ENCODE data around the gene DHX16. TPM values are rescaled to one million over a fixed set of nuclear protein-coding genes. Genes with fewer than 3 reads are reported as not detected.

Gene DHX16
- total and polyA plus RNA-seq, 9 of the 15 experiments (the other 6 are each of a cell fraction or from before 2014, with no cell fraction given) = 14.6 to 66.1 (median 47.5) TPM

DNA sequence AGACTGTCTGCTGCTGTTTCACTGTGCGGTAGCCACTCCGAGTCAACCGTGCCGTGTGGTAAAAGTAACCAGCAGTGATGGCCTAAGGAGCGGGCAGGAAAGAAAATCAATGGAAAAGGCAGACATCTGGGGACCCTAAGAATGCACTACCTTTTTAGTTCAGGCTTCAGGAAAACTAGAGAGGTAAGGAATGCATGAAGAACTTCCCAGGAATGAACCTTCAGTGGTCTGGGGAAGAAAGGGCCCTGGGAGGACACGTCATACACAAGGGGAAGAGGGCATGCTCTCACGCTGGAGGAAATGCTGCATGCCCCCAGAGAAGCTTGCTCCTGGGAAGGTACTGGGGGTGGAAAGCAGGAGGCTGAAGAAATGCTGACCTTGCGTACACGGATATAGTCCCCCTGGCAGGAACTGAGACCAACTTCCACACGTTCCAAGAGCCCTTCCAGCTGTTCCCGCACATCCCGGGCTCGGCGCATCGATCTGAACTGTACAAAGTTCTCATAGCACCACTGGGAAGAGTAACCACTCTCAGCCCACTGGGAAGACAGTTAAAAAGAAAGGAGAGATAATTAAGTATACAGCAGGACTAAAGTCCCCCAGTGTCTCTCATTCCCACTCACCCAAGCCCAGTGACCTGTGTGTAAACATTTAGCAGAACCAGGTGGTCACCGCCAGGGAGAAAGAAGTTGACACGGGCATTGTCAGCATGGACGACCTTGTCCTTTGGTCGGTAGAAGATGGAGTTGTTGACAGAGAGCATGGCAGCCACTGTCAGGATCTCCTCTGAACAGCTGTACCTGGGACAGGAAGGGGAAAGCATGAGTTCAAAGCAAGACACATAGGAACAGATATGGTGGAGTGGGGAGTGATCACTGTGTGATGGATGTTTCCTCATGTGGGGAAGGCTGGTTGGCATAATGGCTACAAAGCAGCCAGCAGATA lies 17.7 kb downstream of the DHX16 start:
- no peak for ATAC-seq
- peak; percentile 74 for TF ChIP-seq MAFK (IDR thresholded peaks at IDR 0.05; ENCODE audit: low read length)
- TF ChIP-seq C11orf30 (IDR thresholded peaks at IDR 0.05; ENCODE audit: low read depth) = peak; percentile 52
- TF ChIP-seq, protein P1, sequence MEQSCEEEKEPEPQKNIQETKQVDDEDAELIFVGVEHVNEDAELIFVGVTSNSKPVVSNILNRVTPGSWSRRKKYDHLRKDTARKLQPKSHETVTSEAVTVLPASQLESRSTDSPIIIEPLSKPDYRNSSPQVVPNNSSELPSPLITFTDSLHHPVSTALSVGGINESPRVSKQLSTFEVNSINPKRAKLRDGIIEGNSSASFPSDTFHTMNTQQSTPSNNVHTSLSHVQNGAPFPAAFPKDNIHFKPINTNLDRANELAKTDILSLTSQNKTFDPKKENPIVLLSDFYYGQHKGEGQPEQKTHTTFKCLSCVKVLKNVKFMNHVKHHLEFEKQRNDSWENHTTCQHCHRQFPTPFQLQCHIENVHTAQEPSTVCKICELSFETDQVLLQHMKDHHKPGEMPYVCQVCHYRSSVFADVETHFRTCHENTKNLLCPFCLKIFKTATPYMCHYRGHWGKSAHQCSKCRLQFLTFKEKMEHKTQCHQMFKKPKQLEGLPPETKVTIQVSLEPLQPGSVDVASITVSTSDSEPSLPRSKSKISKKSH (CRISPR knock-in tag; IDR thresholded peaks at IDR 0.05) = no peak
- peak; percentile 74 for TF ChIP-seq ZNF316 (IDR thresholded peaks at IDR 0.05)
- TF ChIP-seq MYC (IDR thresholded peaks at IDR 0.05; ENCODE audit: low read depth, low read length) = no peak
- no peak for TF ChIP-seq MYC (CRISPR knock-in tag; IDR thresholded peaks at IDR 0.05; ENCODE audit: borderline replicate concordance, low read depth)
- peak; percentile 68 for TF ChIP-seq MAFF (IDR thresholded peaks at IDR 0.05; ENCODE audit: low read length)
- no peak for TF ChIP-seq JUNB (CRISPR knock-in tag; conservative IDR thresholded peaks at IDR 0.05)
- peak; percentile 56 for TF ChIP-seq MAFG (tag; conservative IDR thresholded peaks at IDR 0.05)

More for the DNA sequence above, 17.7 kb downstream of the DHX16 start:
- no peaks in the 10 kb centered on the region for H3K79me2 ChIP-seq (ENCODE audit: control insufficient read depth, insufficient read depth, low read length)
- DNase-seq (ENCODE audit: extremely low read depth in 1 of 4, low spot score in 3 of 4) (no peak), FAIRE-seq (no peak)
- in situ Hi-C loops (cut with MboI) = no loop called here
- H3K4me2 ChIP-seq (ENCODE audit: insufficient read depth, low read length) = no peak overlapping the region
- no peak overlapping the region for H2AFZ ChIP-seq (ENCODE audit: low read depth, low read length)
- BruUV-seq (replicated peaks) = no TSS peak
- H4K20me1 ChIP-seq (replicated peaks; ENCODE audit: control insufficient read depth, insufficient read depth, low read length) = no peaks in the 10 kb centered on the region
- WGBS (ENCODE audit: insufficient coverage, low coverage, missing lambda C conversion rate) = 90% methylated on average over 19 of the region's 19 CpGs
- POLR2A ChIA-PET = interaction anchor here (1.0 to 2.6 kb wide), 4 partner anchors 12 to 62 kb away, joined by 3 to 9 read pairs (median 4); partner anchors contain the start of genes MDC1 and NRM
- no peaks in the 10 kb centered on the region for H3K9me1 ChIP-seq (ENCODE audit: control insufficient read depth, insufficient read depth, low read length)
- peaks cover 92% of the 10 kb centered on the region for H3K36me3 ChIP-seq (ENCODE audit: control insufficient read depth, insufficient read depth, low read length)
- no peaks in the 10 kb centered on the region for H3K9me3 ChIP-seq (replicated peaks; ENCODE audit: control insufficient read depth, insufficient read depth, low read depth, low read length)
- H3K27me3 ChIP-seq (ENCODE audit: control insufficient read depth in 2 of 2, insufficient read depth in 2 of 2, low read length in 2 of 2) = no peaks in the 10 kb centered on the region
- H3K9ac ChIP-seq (ENCODE audit: insufficient read depth in 1 of 2, low read depth in 2 of 2, low read length in 2 of 2) = no peak overlapping the region
- intact Hi-C loops (cut with micrococcal nuclease) = no loop called here
- no peak overlapping the region for H3K27ac ChIP-seq (ENCODE audit: extremely low read depth, low read depth, low read length)
- H3K4me1 ChIP-seq (replicated peaks in 1 of 2; ENCODE audit: control insufficient read depth in 2 of 2, insufficient read depth in 2 of 2, low read length in 2 of 2) = no peaks in the 10 kb centered on the region; a peak in 1 of 5 replicates
- CTCF ChIA-PET (ENCODE audit: low intra/inter-chr PET ratio) = no interaction called here
- no peak overlapping the region for H3K4me3 ChIP-seq

Data from K562 (cell line).